Caco-2 (cell line): Measurements from ENCODE around the gene RGS19. TPM values are rescaled to one million over a fixed set of nuclear protein-coding genes. Genes with fewer than 3 reads are reported as not detected.

Experiments used
- BruUV-seq: library from RNA; stranded (reverse); fragments of 400-500 nt; replicated peaks from 2 replicates; lab custom pipeline; 2021; lab: Mats Ljungman, UMichigan
- CTCF ChIA-PET: fragments of 300-600 bp; sonication (Branson Sonifier 250); formaldehyde crosslinking; loops from one replicate; lab custom pipeline; 2022; ENCODE audit warnings: antibody characterized with exemption; lab: Charles Lee
- POLR2A ChIA-PET: fragments of 300-600 bp; sonication (Branson Sonifier 250); formaldehyde crosslinking; loops from one replicate; lab custom pipeline; 2022; ENCODE audit warnings: antibody characterized with exemption; lab: Charles Lee
- DNase-seq, 2 experiments: peaks; one replicate each; pipeline versions ENCODE4 v3.0.0 to v3.0.0-alpha.2; 2020 to 2022
- H3K27me3 ChIP-seq: replicated peaks from 2 replicates; pipeline ENCODE4 v1.6.0; 2011; ENCODE audit warnings: low read length; ENCODE audit not compliant: control insufficient read depth, insufficient read depth
- H3K36me3 ChIP-seq: 2 replicates; pipeline ENCODE4 v1.5.1; 2011; ENCODE audit warnings: low read length; ENCODE audit not compliant: control insufficient read depth, insufficient read depth
- H3K4me1 ChIP-seq: fragments of 250-450 bp; sonication (Bioruptor Pico); 2 replicates; pipeline ENCODE4 v1.5.1; 2020; ENCODE audit warnings: mild to moderate bottlenecking
- H3K4me3 ChIP-seq: 2 replicates; pipeline ENCODE4 v1.5.1; 2011; ENCODE audit warnings: low read depth, mild to moderate bottlenecking, control low read depth, low read length
- H3K9me3 ChIP-seq: fragments of 250-450 bp; sonication (Bioruptor Pico); 2 replicates; pipeline ENCODE4 v1.5.1; 2020; ENCODE audit warnings: mild to moderate bottlenecking, moderate library complexity
- H3K27ac Mint-ChIP-seq: one replicate; pipeline ENCODE4 v1.8.0; 2022; ENCODE audit warnings: mixed read lengths; ENCODE audit not compliant: unreplicated experiment
- H3K27me3 Mint-ChIP-seq: one replicate; pipeline ENCODE4 v1.8.0; 2022; ENCODE audit warnings: mixed read lengths; ENCODE audit not compliant: insufficient read depth, unreplicated experiment
- H3K36me3 Mint-ChIP-seq: one replicate; pipeline ENCODE4 v1.8.0; 2022; ENCODE audit warnings: mild to moderate bottlenecking, mixed read lengths; ENCODE audit not compliant: insufficient read depth, unreplicated experiment
- H3K4me1 Mint-ChIP-seq: one replicate; pipeline ENCODE4 v1.8.0; 2022; ENCODE audit warnings: low read depth, mixed read lengths; ENCODE audit not compliant: unreplicated experiment
- H3K4me3 Mint-ChIP-seq: one replicate; pipeline ENCODE4 v1.8.0; 2022; ENCODE audit warnings: mild to moderate bottlenecking, moderate library complexity, mixed read lengths; ENCODE audit not compliant: unreplicated experiment
- H3K9me3 Mint-ChIP-seq: one replicate; pipeline ENCODE4 v1.8.0; 2022; ENCODE audit warnings: mixed read lengths; ENCODE audit not compliant: unreplicated experiment
- intact Hi-C: fragments of 100-400 bp; cut with micrococcal nuclease; formaldehyde crosslinking; loops from one replicate; pipeline ENCODE4 v1.10.0; 2022; ENCODE audit not compliant: unreplicated experiment
- total RNA-seq: library from RNA; stranded (reverse); gene quantifications from 2 replicates; pipeline ENCODE4 v1.2.3, GENCODE V29; 2022
- TF ChIP-seq, protein P1 (sequence below), 2 experiments: fragments of 200-600 bp in 1 of 2; IDR thresholded peaks; 1 replicate in 1 of 2; 2 replicates in 1 of 2; pipeline versions ENCODE4 v1.5.1 to v1.8.0; 2011 to 2022; ENCODE audit warnings: antibody characterized with exemption in 1 of 2, control low read depth in 1 of 2, inconsistent platforms in 1 of 2, low read depth in 1 of 2, low read length in 1 of 2, mild to moderate bottlenecking in 1 of 2, moderate library complexity in 1 of 2; ENCODE audit not compliant: insufficient read depth in 1 of 2, severe bottlenecking in 1 of 2, unreplicated experiment in 1 of 2

RGS19 gene
- total RNA-seq, 1 experiment from 2014 or later: 29.3 TPM

DNA sequence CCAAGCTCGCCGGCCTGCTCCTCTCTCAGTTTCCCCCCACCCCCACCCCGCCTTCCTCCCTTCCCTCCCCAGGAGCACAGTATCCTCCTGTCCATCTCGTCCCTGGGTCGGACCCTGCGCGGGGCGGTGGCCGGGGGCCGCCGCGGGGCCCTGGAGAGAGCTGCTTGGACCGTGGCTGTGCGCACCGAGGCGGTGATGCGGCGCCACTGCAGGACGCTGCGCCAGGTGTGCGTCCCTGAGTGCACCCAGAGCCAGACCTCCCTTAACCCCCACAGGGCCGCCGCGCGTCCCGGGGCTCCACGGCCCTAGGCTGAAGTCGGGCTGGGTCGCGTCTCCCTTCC lies 41.1 kb downstream of the RGS19 start:
- Mint-ChIP-seq H3K27me3 (peaks cover 3% of the 10 kb centered on the region), H3K36me3 (peaks cover 59% of the 10 kb centered on the region), H3K4me3 (peak overlapping the region; percentile 87), H3K27ac (peak overlapping the region; percentile 57), H3K9me3 (no peaks in the 10 kb centered on the region), H3K4me1 (no peaks in the 10 kb centered on the region)
- Histone ChIP-seq H3K36me3 (no peaks in the 10 kb centered on the region), H3K9me3 (no peaks in the 10 kb centered on the region), H3K4me1 (peaks cover 26% of the 10 kb centered on the region), H3K4me3 (peak overlapping the region; percentile 81), H3K27me3 (no peaks in the 10 kb centered on the region)
- no TSS peak for BruUV-seq
- ChIA-PET CTCF (interaction anchor here (0.6 to 6.2 kb wide), 46 partner anchors 8 to 765 kb away, joined by 3 to 139 read pairs (median 5); partner anchors contain the start of genes ARFGAP1, LKAAEAR1, OPRL1 and PPDPF), POLR2A (interaction anchor here (0.6 to 1.6 kb wide), 8 partner anchors 14 to 81 kb away, joined by 3 to 21 read pairs (median 4); partner anchors contain the start of genes PRPF6, SAMD10 and TCEA2)
- TF ChIP-seq, protein P1, sequence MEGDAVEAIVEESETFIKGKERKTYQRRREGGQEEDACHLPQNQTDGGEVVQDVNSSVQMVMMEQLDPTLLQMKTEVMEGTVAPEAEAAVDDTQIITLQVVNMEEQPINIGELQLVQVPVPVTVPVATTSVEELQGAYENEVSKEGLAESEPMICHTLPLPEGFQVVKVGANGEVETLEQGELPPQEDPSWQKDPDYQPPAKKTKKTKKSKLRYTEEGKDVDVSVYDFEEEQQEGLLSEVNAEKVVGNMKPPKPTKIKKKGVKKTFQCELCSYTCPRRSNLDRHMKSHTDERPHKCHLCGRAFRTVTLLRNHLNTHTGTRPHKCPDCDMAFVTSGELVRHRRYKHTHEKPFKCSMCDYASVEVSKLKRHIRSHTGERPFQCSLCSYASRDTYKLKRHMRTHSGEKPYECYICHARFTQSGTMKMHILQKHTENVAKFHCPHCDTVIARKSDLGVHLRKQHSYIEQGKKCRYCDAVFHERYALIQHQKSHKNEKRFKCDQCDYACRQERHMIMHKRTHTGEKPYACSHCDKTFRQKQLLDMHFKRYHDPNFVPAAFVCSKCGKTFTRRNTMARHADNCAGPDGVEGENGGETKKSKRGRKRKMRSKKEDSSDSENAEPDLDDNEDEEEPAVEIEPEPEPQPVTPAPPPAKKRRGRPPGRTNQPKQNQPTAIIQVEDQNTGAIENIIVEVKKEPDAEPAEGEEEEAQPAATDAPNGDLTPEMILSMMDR (IDR thresholded peaks at IDR 0.05; ENCODE audit: insufficient read depth in 1 of 2, low read depth in 1 of 2, low read length in 1 of 2, severe bottlenecking in 1 of 2, unreplicated experiment in 1 of 2): peak in 1 of 2 experiments; percentile 41
- peak in 1 of 2 experiments; percentile 82 for DNase-seq
- intact Hi-C loops: loop anchor here (1.0 kb wide), 3 partner anchors 14 to 500 kb away; partner anchors contain the start of gene PRPF6

DNA sequence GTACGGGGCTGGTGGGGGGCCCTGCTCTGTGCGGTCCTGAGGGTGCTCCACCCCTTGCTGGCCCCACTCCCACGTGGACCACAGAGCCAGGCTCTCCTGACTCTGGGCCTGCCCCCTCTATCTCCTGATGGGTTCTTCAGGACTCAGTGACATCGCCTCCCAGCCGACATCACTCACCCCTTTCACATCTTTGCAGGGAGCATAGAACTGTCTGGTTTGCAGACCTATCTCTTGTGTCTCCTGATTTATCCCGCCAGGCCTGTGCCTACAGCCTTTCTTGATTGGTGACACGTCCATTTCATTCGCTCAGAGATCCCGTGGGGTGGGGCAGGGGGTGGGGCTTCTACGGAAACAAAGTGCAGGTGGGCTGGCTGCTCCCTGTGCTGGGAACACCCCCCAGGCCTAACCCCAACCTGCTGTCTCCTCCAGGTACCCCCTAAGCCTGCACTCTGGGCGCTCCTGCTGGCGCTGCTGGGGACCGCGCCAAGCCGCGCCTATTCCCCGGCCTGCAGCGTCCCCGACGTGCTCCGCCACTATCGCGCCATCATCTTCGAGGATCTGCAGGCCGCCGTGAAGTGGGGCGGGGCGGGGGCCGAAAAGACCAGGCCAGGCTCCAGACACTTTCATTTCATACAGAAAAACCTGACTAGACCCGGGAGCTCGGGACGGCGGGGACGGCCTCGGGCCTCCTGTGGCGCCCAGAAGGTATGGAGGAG lies 41.7 kb downstream of the RGS19 start:
- H3K9me3 ChIP-seq: no peaks in the 10 kb centered on the region
- ChIA-PET CTCF (interaction anchor here (0.6 to 6.2 kb wide), 36 partner anchors 9 to 765 kb away, joined by 3 to 139 read pairs (median 6); partner anchors contain the start of genes ARFGAP1, LKAAEAR1, PRPF6 and PTK6), POLR2A (interaction anchor here (0.6 to 1.6 kb wide), 6 partner anchors 13 to 58 kb away, joined by 3 to 21 read pairs (median 6); partner anchors contain the start of genes PRPF6, SAMD10 and TCEA2)
- no peaks in the 10 kb centered on the region for H3K9me3 Mint-ChIP-seq
- no peak overlapping the region for H3K27ac Mint-ChIP-seq
- peaks cover 26% of the 10 kb centered on the region for H3K4me1 ChIP-seq
- peak in 1 of 2 experiments; percentile 66 for DNase-seq
- H3K27me3 Mint-ChIP-seq: peaks cover 3% of the 10 kb centered on the region
- H3K36me3 Mint-ChIP-seq: peaks cover 65% of the 10 kb centered on the region
- H3K4me3 Mint-ChIP-seq: peak overlapping the region; percentile 87
- TF ChIP-seq, protein P1 (IDR thresholded peaks at IDR 0.05; ENCODE audit: insufficient read depth in 1 of 2, low read depth in 1 of 2, low read length in 1 of 2, severe bottlenecking in 1 of 2, unreplicated experiment in 1 of 2): no peak
- H3K4me3 ChIP-seq: peak overlapping the region; percentile 81
- H3K27me3 ChIP-seq: no peaks in the 10 kb centered on the region
- intact Hi-C loops: loop anchor here (1.0 kb wide), 3 partner anchors 13 to 499 kb away; partner anchors contain the start of gene PRPF6
- no TSS peak for BruUV-seq
- no peaks in the 10 kb centered on the region for H3K36me3 ChIP-seq
- no peaks in the 10 kb centered on the region for H3K4me1 Mint-ChIP-seq

DNA sequence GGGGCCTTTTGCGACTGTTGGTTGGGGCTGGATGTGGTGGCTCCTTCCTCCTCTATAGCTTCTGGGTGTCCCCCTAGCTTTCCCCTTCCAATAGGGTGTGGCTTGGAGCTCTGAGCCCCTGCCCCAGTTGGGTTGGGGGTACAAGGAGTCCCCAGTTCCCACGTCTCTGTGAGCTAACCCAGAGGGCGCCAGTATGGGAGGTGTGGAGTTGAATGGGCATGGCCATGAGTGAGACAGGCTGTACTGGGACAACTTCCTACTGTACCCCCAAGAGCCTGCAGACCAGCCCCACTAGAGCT lies 42.2 kb downstream of the RGS19 start:
- no peaks in the 10 kb centered on the region for H3K9me3 Mint-ChIP-seq
- ChIA-PET POLR2A (interaction anchor here (1.6 kb wide), 1 partner anchor 25 kb away, joined by 8 read pairs; the partner anchor contains the start of gene TCEA2), CTCF (interaction anchor here (1.4 to 6.2 kb wide), 5 partner anchors 15 to 84 kb away, joined by 5 to 101 read pairs (median 51); partner anchors contain the start of genes PRPF6, SOX18 and TCEA2)
- TF ChIP-seq, protein P1 (IDR thresholded peaks at IDR 0.05; ENCODE audit: insufficient read depth in 1 of 2, low read depth in 1 of 2, low read length in 1 of 2, severe bottlenecking in 1 of 2, unreplicated experiment in 1 of 2): no peak
- H3K4me3 ChIP-seq: no peak overlapping the region
- peaks cover 3% of the 10 kb centered on the region for H3K27me3 Mint-ChIP-seq
- no peaks in the 10 kb centered on the region for H3K4me1 Mint-ChIP-seq
- H3K4me1 ChIP-seq: peaks cover 26% of the 10 kb centered on the region
- peak overlapping the region; percentile 87 for H3K4me3 Mint-ChIP-seq
- intact Hi-C loops: no loop called here
- H3K9me3 ChIP-seq: no peaks in the 10 kb centered on the region
- H3K36me3 Mint-ChIP-seq: peaks cover 70% of the 10 kb centered on the region
- H3K36me3 ChIP-seq: peaks cover under 1% of the 10 kb centered on the region; the same call in 1 of the 2 replicates
- no TSS peak for BruUV-seq
- H3K27me3 ChIP-seq: no peaks in the 10 kb centered on the region
- no peak for DNase-seq
- H3K27ac Mint-ChIP-seq: no peak overlapping the region
